Transverse colon (tissue), 4 donors: ENCODE measurements around the gene PPAN. TPM values are rescaled to one million over a fixed set of nuclear protein-coding genes. Genes with fewer than 3 reads are reported as not detected.

Experiments
- DNase-seq: peaks from one replicate; pipeline ENCODE4 v3.0.0-alpha.2; 2019
- H3K27ac ChIP-seq, 4 donors: fragments of 200-600 bp; sonication (generic); 2 replicates each; pipeline ENCODE4 v1.5.1; 2016 to 2018; ENCODE audit warnings: inconsistent platforms in 4 of 4
- H3K27me3 ChIP-seq: fragments of 200-600 bp; sonication (generic); 2 replicates; pipeline ENCODE4 v1.5.1; 2017; ENCODE audit warnings: inconsistent platforms
- H3K36me3 ChIP-seq, 4 donors: fragments of 200-600 bp; sonication (generic); 2 replicates each; pipeline ENCODE4 v1.5.1; 2017 to 2019; ENCODE audit warnings: inconsistent platforms in 4 of 4
- H3K4me1 ChIP-seq, 4 donors: fragments of 200-600 bp; sonication (generic); 2 replicates each; pipeline ENCODE4 v1.5.1; 2017 to 2020; ENCODE audit warnings: inconsistent platforms in 4 of 4
- H3K4me3 ChIP-seq, 4 donors: fragments of 200-600 bp; sonication (generic); 1 replicate in 1 of 4; 2 replicates in 3 of 4; pipeline versions ENCODE4 v1.5.1 to v1.6.1; 2017 to 2019; ENCODE audit warnings: inconsistent platforms in 4 of 4
- H3K9me3 ChIP-seq, 2 donors: fragments of 200-600 bp; sonication (generic); 2 replicates each; pipeline ENCODE4 v1.5.1; 2017 to 2019; ENCODE audit warnings: inconsistent platforms in 2 of 2
- EP300 ChIP-seq: sonication (generic); formaldehyde crosslinking; IDR thresholded peaks from one replicate; pipeline ENCODE4 v1.6.1; 2017; ENCODE audit warnings: antibody characterized with exemption, low read depth
- POLR2A ChIP-seq: fragments of 450-650 bp; IDR thresholded peaks from one replicate; pipeline ENCODE4 v1.6.1; 2016; ENCODE audit warnings: antibody characterized with exemption, mild to moderate bottlenecking, moderate library complexity
- POLR2AphosphoS5 ChIP-seq, 3 donors: sonication (generic); formaldehyde crosslinking; IDR thresholded peaks; one replicate each; pipeline ENCODE4 v1.6.1; 2016; ENCODE audit warnings: antibody characterized with exemption in 3 of 3
- WGBS, 2 donors: methylation state at CpG; one replicate each; pipeline ENCODE4 v1.1.5; 2018; ENCODE audit warnings: low coverage in 1 of 2; 5-methylcytosine and 5-hydroxymethylcytosine counted together
- in situ Hi-C, 4 donors: fragments of 200-750 bp; cut with MboI; loops; one replicate each; pipeline versions ENCODE4 v1.15.0 to v1.15.1; 2017; ENCODE audit warnings: low sequenced_read_pairs in 3 of 4, low pct_ligation_motif_present in 1 of 4, low pct_unique_long_range_greater_than_20kb in 1 of 4
- intact Hi-C: fragments of 100-400 bp; cut with DNase I; formaldehyde crosslinking; loops from one replicate; pipeline ENCODE4 v1.15.1; 2023; ENCODE audit warnings: low total_unique reads
- total RNA-seq, 4 donors: library from RNA; depleted of rRNA; stranded (reverse); fragments of >200 nt; gene quantifications; one replicate each; pipeline ENCODE4 v1.1.0, GENCODE V29; 2016
- TF ChIP-seq, protein P1 (sequence below), 5 experiments: fragments of 200-600 bp in 3 of 5; fragments of 450-650 bp in 2 of 5; sonication (generic) in 3 of 5; IDR thresholded peaks; 1 replicate in 2 of 5; 2 replicates in 3 of 5; pipeline ENCODE4 v1.5.1; 2016 to 2017; ENCODE audit warnings: antibody characterized with exemption in 5 of 5, inconsistent platforms in 3 of 5, mild to moderate bottlenecking in 2 of 5, moderate library complexity in 1 of 5

PPAN gene
- total RNA-seq, 4 donors from 2014 or later: 10.1 to 31.8 (median 21.5) TPM

- H3K36me3 ChIP-seq: peaks cover 0 to 23% (median 0%) of the 10 kb centered on the region in 4 donors
- 91% methylated on average over 21 of the region's 21 CpGs; no CpG with 5 or more reads in 1 of the 2 donors for WGBS, 2 donors
- intact Hi-C loops (loop anchor here (10.0 kb wide), 1 partner anchor 118 kb away; the partner anchor contains the start of gene S1PR2), in situ Hi-C loops (loop anchor here in 1 of 4 donors (25.0 kb wide), 1 partner anchor 120 kb away; the partner anchor contains the start of gene S1PR2)
- peaks cover 10 to 25% (median 18%) of the 10 kb centered on the region in 4 donors for H3K4me1 ChIP-seq
- no peak overlapping the region for H3K27ac ChIP-seq
- H3K4me3 ChIP-seq: no peak overlapping the region
- H3K9me3 ChIP-seq: no peaks in the 10 kb centered on the region
- TF ChIP-seq, protein P1, sequence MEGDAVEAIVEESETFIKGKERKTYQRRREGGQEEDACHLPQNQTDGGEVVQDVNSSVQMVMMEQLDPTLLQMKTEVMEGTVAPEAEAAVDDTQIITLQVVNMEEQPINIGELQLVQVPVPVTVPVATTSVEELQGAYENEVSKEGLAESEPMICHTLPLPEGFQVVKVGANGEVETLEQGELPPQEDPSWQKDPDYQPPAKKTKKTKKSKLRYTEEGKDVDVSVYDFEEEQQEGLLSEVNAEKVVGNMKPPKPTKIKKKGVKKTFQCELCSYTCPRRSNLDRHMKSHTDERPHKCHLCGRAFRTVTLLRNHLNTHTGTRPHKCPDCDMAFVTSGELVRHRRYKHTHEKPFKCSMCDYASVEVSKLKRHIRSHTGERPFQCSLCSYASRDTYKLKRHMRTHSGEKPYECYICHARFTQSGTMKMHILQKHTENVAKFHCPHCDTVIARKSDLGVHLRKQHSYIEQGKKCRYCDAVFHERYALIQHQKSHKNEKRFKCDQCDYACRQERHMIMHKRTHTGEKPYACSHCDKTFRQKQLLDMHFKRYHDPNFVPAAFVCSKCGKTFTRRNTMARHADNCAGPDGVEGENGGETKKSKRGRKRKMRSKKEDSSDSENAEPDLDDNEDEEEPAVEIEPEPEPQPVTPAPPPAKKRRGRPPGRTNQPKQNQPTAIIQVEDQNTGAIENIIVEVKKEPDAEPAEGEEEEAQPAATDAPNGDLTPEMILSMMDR (IDR thresholded peaks at IDR 0.05): no peak
- TF ChIP-seq POLR2A (no peak), EP300 (no peak), POLR2AphosphoS5 (IDR thresholded peaks at IDR 0.05) (no peak)
- no peaks in the 10 kb centered on the region for H3K27me3 ChIP-seq
- no peak for DNase-seq
These were observed 10.9 kb downstream of the PPAN start for GRCh38 chr19:10116866-10117616.

DNA sequence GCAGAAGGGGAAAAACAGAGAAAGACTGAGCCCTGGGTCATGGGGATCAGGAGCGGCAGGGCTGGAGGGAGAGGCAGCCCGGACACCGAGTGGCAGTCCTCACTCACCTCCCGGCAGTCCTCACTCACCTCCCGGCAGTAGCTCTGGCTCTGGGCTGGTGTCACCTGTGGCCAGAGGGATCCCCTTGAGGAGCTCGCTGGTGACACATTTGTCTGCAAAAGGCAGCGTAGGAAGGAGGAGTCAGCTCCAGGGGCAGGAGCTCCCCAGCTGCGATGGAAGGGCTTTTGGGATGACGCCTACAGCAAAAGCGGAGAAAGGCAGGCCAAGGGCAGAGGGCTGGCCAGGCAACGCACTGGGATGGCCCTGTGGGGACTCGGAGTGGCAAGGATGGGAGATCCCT is 12.8 kb downstream of the PPAN start:
- intact Hi-C loops: loop anchor here (10.0 kb wide), 1 partner anchor 116 kb away; the partner anchor contains the start of gene S1PR2

GRCh38 chr19:10120538-10121189 is 14.5 kb downstream of the PPAN start:
- TF ChIP-seq POLR2AphosphoS5 (IDR thresholded peaks at IDR 0.05) (peak in 2 of 3 donors; percentile 10 to 29), POLR2A (no peak)
- H3K36me3 ChIP-seq: peaks cover 0 to 14% (median 0%) of the 10 kb centered on the region in 4 donors
- H3K4me3 ChIP-seq: peak overlapping the region in 1 of 4 donors; percentile 75
- peaks cover 6 to 18% (median 15%) of the 10 kb centered on the region in 4 donors for H3K4me1 ChIP-seq
- intact Hi-C loops: no loop called here
- in situ Hi-C loops: loop anchor here in 1 of 4 donors (25.0 kb wide), 1 partner anchor 117 kb away; the partner anchor contains the start of gene S1PR2
- H3K9me3 ChIP-seq: no peaks in the 10 kb centered on the region
- DNase-seq: no peak
- WGBS, 2 donors: 51 to 56% methylated on average over 8 to 9 of the region's 9 CpGs
- H3K27ac ChIP-seq: peak overlapping the region; percentile 72 to 89 (median 82)
- no peaks in the 10 kb centered on the region for H3K27me3 ChIP-seq

More for the DNA sequence above, 12.8 kb downstream of the PPAN start:
- Histone ChIP-seq H3K36me3 (peaks cover 0 to 23% (median 0%) of the 10 kb centered on the region in 4 donors), H3K27me3 (no peaks in the 10 kb centered on the region), H3K9me3 (no peaks in the 10 kb centered on the region), H3K4me1 (peaks cover 6 to 18% (median 15%) of the 10 kb centered on the region in 4 donors), H3K4me3 (peak overlapping the region; percentile 60 to 90 (median 76)), H3K27ac (peak overlapping the region; percentile 72 to 89 (median 82))
- WGBS, 2 donors: 29% methylated on average over 12 of the region's 12 CpGs; no CpG with 5 or more reads in 1 of the 2 donors
- TF ChIP-seq EP300: no peak
- TF ChIP-seq POLR2A: no peak
- TF ChIP-seq, protein P1 (IDR thresholded peaks at IDR 0.05): no peak
- no peak for TF ChIP-seq POLR2AphosphoS5 (IDR thresholded peaks at IDR 0.05)
- in situ Hi-C loops: loop anchor here in 1 of 4 donors (25.0 kb wide), 1 partner anchor 118 kb away; the partner anchor contains the start of gene S1PR2
- no peak for DNase-seq

DNA sequence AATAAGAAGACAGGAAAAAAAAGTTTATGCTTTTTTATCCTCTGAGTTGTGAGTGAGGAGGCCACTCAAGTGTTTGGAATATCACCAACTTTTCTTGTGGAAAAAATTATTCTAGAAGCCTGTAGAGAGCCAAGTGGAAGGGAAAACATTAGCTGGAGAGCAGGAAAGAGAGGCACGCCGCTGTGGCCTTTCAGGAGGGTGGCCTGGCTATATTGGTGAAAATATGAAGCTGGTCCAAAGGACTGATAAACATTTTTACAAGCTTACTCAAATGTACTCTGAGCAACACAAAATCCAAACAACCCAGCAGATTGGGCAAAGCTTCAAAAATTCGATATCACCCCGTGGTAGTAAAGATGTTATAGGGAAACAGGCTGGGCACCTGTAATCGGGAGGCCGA is 15.9 kb downstream of the PPAN start:
- Histone ChIP-seq H3K27me3 (no peaks in the 10 kb centered on the region), H3K36me3 (peaks cover 0 to 4% (median 0%) of the 10 kb centered on the region in 4 donors), H3K4me1 (peaks cover 6 to 18% (median 15%) of the 10 kb centered on the region in 4 donors), H3K27ac (peak overlapping the region; percentile 72 to 89 (median 82)), H3K4me3 (no peak overlapping the region), H3K9me3 (no peaks in the 10 kb centered on the region)
- WGBS, 2 donors: 49 to 68% methylated on average over 2 to 6 of the region's 6 CpGs
- in situ Hi-C loops (loop anchor here in 1 of 4 donors (25.0 kb wide), 1 partner anchor 115 kb away; the partner anchor contains the start of gene S1PR2), intact Hi-C loops (no loop called here)
- DNase-seq: no peak
- TF ChIP-seq POLR2A (no peak), EP300 (no peak), POLR2AphosphoS5 (IDR thresholded peaks at IDR 0.05) (peak in 1 of 3 donors; percentile 42)
- TF ChIP-seq, protein P1 (IDR thresholded peaks at IDR 0.05): no peak
